Stomach (tissue), 9 donors: Measurements from ENCODE around the gene DNAJC6. TPM values are rescaled to one million over a fixed set of nuclear protein-coding genes. Genes with fewer than 3 reads are reported as not detected.

Source experiments
- DNase-seq, 2 donors: peaks; one replicate each; pipeline versions ENCODE4 v3.0.0 to v3.0.0-alpha.2; 2013 to 2019
- H3K27ac ChIP-seq, 5 donors: fragments of 200-600 bp in 4 of 5; sonication (generic) in 4 of 5; one replicate each; pipeline ENCODE4 v1.5.1; 2013 to 2019; ENCODE audit warnings: mild to moderate bottlenecking in 1 of 5, moderate library complexity in 1 of 5
- H3K27me3 ChIP-seq, 3 donors: fragments of 200-600 bp; sonication (generic); one replicate each; pipeline ENCODE4 v1.5.1; 2017 to 2019; ENCODE audit warnings: mixed run types in 1 of 3
- H3K36me3 ChIP-seq, 4 donors: fragments of 200-600 bp; sonication (generic); 1 replicate in 3 of 4; 2 replicates in 1 of 4; pipeline ENCODE4 v1.5.1; 2016 to 2019
- H3K4me1 ChIP-seq, 4 donors: fragments of 200-600 bp; sonication (generic); one replicate each; pipeline ENCODE4 v1.5.1; 2016 to 2019
- H3K4me3 ChIP-seq, 4 donors: fragments of 200-600 bp; sonication (generic) in 3 of 4; one replicate each; pipeline ENCODE4 v1.5.1; 2016 to 2019; ENCODE audit warnings: mild to moderate bottlenecking in 1 of 4
- H3K9me3 ChIP-seq, 4 donors: fragments of 200-600 bp; sonication (generic); one replicate each; pipeline ENCODE4 v1.5.1; 2016 to 2019
- CTCF ChIP-seq, 7 experiments: fragments of 450-650 bp in 4 of 7; fragments of 200-600 bp in 3 of 7; sonication (generic) in 3 of 7; IDR thresholded peaks; one replicate each; pipeline ENCODE4 v1.5.1; 2016 to 2019; ENCODE audit warnings: antibody characterized with exemption in 7 of 7, control low read depth in 2 of 7, mild to moderate bottlenecking in 1 of 7
- EP300 ChIP-seq: sonication (generic); formaldehyde crosslinking; IDR thresholded peaks from one replicate; pipeline ENCODE4 v1.6.1; 2017; ENCODE audit warnings: antibody characterized with exemption
- POLR2A ChIP-seq, 4 donors: fragments of 450-650 bp; IDR thresholded peaks; one replicate each; pipeline ENCODE4 v1.6.1; 2016; ENCODE audit warnings: antibody characterized with exemption in 4 of 4, control low read depth in 2 of 4, mild to moderate bottlenecking in 1 of 4, moderate library complexity in 1 of 4
- POLR2AphosphoS5 ChIP-seq, 3 donors: sonication (generic); formaldehyde crosslinking; IDR thresholded peaks; one replicate each; pipeline ENCODE4 v1.6.1; 2016; ENCODE audit warnings: antibody characterized with exemption in 3 of 3
- WGBS, 5 donors: extraction: QIAGEN DNeasy Blood & Tissue Kit in 3 of 5; methylation state at CpG; one replicate each; pipeline versions ENCODE4 v1.1.5 to v1.1.7; 2013 to 2018; 5-methylcytosine and 5-hydroxymethylcytosine counted together
- intact Hi-C: fragments of 100-400 bp; cut with DNase I; formaldehyde crosslinking; loops from one replicate; pipeline ENCODE4 v1.15.1; 2023; ENCODE audit warnings: low total_unique reads
- polyA plus RNA-seq, 3 donors: library from polyadenylated mRNA; stranded (reverse); fragments of 200-250 nt; gene quantifications; one replicate each; pipeline ENCODE4 v1.2.3, GENCODE V29; 2013
- total RNA-seq, 5 donors: library from RNA; depleted of rRNA; stranded (reverse); fragments of >200 nt; gene quantifications; one replicate each; pipeline versions ENCODE4 v1.1.0 to v1.2.3, GENCODE V29; 2014 to 2016
- donor health status: healthy with polysubstance abuse.
- donor health status: Bipolar disorder and iron deficiency.
- donor health status: healthy.

Gene DNAJC6
- total and polyA plus RNA-seq, 8 donors = under 0.01 to 7.5 (median 0.68) TPM; not detected in 1

GRCh38 chr1:65398083-65398482 lies 88.7 kb downstream of the DNAJC6 start:
- WGBS, 5 donors = 95 to 100% (median 100%) methylated on average over 1 of the region's 1 CpG
- Histone ChIP-seq H3K4me3 (no peak overlapping the region), H3K27ac (no peak overlapping the region), H3K4me1 (no peaks in the 10 kb centered on the region), H3K9me3 (no peaks in the 10 kb centered on the region), H3K27me3 (no peaks in the 10 kb centered on the region), H3K36me3 (peaks cover 0 to 11% (median 3%) of the 10 kb centered on the region in 4 donors)
- DNase-seq = no peak
- TF ChIP-seq CTCF (IDR thresholded peaks at IDR 0.05) (no peak), POLR2A (IDR thresholded peaks at IDR 0.05) (no peak), EP300 (no peak), POLR2AphosphoS5 (IDR thresholded peaks at IDR 0.05) (no peak)
- intact Hi-C loops = no loop called here

DNA sequence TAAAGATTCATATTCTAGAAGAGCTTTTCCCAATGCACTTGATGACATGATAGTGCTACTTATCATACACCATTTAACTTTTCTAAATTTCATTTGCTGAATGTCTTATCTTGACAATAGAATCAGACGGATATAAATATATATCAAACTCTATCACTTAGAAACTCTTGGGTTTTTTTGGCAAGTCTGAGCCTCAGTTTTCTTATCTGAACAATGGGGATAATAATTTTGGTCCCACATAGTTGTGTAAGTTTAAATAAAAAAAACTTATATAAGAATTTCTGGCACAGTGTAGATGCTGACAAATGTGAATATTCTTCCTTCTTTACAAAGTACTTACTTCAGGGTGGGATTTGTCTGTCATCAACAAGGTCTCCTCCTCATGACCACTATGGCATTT lies 89.7 kb downstream of the DNAJC6 start:
- peaks cover 0 to 6% (median 3%) of the 10 kb centered on the region in 4 donors for H3K36me3 ChIP-seq
- no peak overlapping the region for H3K27ac ChIP-seq
- WGBS, 5 donors = 85 to 97% (median 90%) methylated on average over 1 of the region's 1 CpG
- DNase-seq = no peak
- no peak for TF ChIP-seq POLR2A (IDR thresholded peaks at IDR 0.05)
- no peak for TF ChIP-seq CTCF (IDR thresholded peaks at IDR 0.05)
- no peak for TF ChIP-seq EP300
- no peak for TF ChIP-seq POLR2AphosphoS5 (IDR thresholded peaks at IDR 0.05)
- H3K4me3 ChIP-seq = no peak overlapping the region
- no peaks in the 10 kb centered on the region for H3K9me3 ChIP-seq
- no peaks in the 10 kb centered on the region for H3K27me3 ChIP-seq
- intact Hi-C loops = no loop called here
- H3K4me1 ChIP-seq = no peaks in the 10 kb centered on the region

GRCh38 chr1:65401612-65402011 lies 92.3 kb downstream of the DNAJC6 start:
- intact Hi-C loops = no loop called here
- Histone ChIP-seq H3K27me3 (no peaks in the 10 kb centered on the region), H3K4me3 (no peak overlapping the region), H3K4me1 (no peaks in the 10 kb centered on the region), H3K27ac (no peak overlapping the region), H3K9me3 (no peaks in the 10 kb centered on the region), H3K36me3 (no peaks in the 10 kb centered on the region)
- 88 to 98% (median 91%) methylated on average over 3 of the region's 3 CpGs for WGBS, 5 donors
- DNase-seq = no peak
- TF ChIP-seq POLR2A (IDR thresholded peaks at IDR 0.05) (no peak), POLR2AphosphoS5 (IDR thresholded peaks at IDR 0.05) (no peak), EP300 (no peak), CTCF (IDR thresholded peaks at IDR 0.05) (no peak)

GRCh38 chr1:65404941-65405340 lies 95.6 kb downstream of the DNAJC6 start:
- no peak for TF ChIP-seq CTCF (IDR thresholded peaks at IDR 0.05)
- no peak for TF ChIP-seq POLR2AphosphoS5 (IDR thresholded peaks at IDR 0.05)
- no peak for TF ChIP-seq POLR2A (IDR thresholded peaks at IDR 0.05)
- no peak for TF ChIP-seq EP300
- DNase-seq = no peak
- no peak overlapping the region for H3K4me3 ChIP-seq
- no peaks in the 10 kb centered on the region for H3K36me3 ChIP-seq
- H3K4me1 ChIP-seq = no peaks in the 10 kb centered on the region
- H3K9me3 ChIP-seq = no peaks in the 10 kb centered on the region
- intact Hi-C loops = no loop called here
- no peaks in the 10 kb centered on the region for H3K27me3 ChIP-seq
- H3K27ac ChIP-seq = no peak overlapping the region
